HUES48 (cell line): ENCODE results near the gene SMYD2.
A peak's percentile ranks its signal among the peaks of the same experiment; 100 is the strongest.

Experiments
- H3K27ac ChIP-seq: one replicate; pipeline ENCODE4 v1.7.0; 2013; ENCODE audit warnings: low read depth, low read length, inconsistent platforms
- H3K27me3 ChIP-seq: 2 replicates; pipeline ENCODE4 v1.6.1; 2013; ENCODE audit warnings: mild to moderate bottlenecking, low read length; ENCODE audit not compliant: control insufficient read depth, insufficient read depth
- H3K36me3 ChIP-seq: 2 replicates; pipeline ENCODE4 v1.6.1; 2013; ENCODE audit warnings: low read length; ENCODE audit not compliant: control insufficient read depth, insufficient read depth
- H3K4me1 ChIP-seq: 2 replicates; pipeline ENCODE4 v1.6.1; 2013; ENCODE audit warnings: mild to moderate bottlenecking, low read length; ENCODE audit not compliant: control insufficient read depth, insufficient read depth
- H3K4me3 ChIP-seq: 2 replicates; pipeline ENCODE4 v1.5.1; 2013; ENCODE audit warnings: mild to moderate bottlenecking, low read depth, low read length
- H3K9ac ChIP-seq: 2 replicates; pipeline ENCODE4 v1.6.1; 2013; ENCODE audit warnings: mild to moderate bottlenecking, low read depth, low read length, moderate library complexity
- H3K9me3 ChIP-seq: 2 replicates; pipeline ENCODE4 v1.6.1; 2013; ENCODE audit warnings: low read length; ENCODE audit not compliant: control insufficient read depth, insufficient read depth

Gene SMYD2

DNA sequence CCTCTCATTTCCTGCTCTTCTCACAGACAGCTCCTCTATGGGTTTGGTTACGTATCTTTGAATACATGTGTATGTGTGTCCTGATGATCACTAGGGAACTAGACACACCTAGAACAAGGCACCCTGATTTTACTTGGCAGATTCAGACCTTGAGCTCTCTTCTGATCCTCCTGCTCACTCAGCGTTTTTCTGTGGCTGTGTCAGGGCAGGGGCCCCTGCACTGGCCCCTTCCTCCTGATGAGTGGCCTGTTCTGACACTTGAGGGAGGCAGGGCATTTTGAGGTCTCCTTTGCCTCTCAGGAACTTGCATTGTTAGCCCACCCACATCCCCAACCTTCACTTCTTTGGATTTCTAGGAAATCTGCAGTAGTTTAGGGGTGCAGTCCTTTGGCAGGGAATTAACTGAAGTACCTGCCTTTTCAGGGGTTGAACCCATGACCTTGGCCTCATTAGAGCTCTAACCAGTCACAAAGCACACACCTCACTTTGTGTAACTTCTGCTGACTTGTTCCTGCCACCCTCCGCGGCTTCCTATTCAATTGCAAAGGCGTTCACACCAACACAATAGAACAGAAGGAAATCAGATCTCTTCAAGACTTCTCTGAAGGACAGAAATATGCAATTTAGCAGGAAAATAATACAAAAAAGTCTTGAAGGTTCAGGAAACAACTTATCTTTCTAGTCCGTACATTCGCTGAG is 8.8 kb downstream of the SMYD2 start:
- Histone ChIP-seq H3K4me3 (peak overlapping the region; percentile 47), H3K27me3 (peaks cover 73% of the 10 kb centered on the region), H3K9me3 (no peaks in the 10 kb centered on the region), H3K9ac (no peak overlapping the region), H3K36me3 (no peaks in the 10 kb centered on the region), H3K4me1 (peaks cover 47% of the 10 kb centered on the region), H3K27ac (peak overlapping the region; percentile 74)

DNA sequence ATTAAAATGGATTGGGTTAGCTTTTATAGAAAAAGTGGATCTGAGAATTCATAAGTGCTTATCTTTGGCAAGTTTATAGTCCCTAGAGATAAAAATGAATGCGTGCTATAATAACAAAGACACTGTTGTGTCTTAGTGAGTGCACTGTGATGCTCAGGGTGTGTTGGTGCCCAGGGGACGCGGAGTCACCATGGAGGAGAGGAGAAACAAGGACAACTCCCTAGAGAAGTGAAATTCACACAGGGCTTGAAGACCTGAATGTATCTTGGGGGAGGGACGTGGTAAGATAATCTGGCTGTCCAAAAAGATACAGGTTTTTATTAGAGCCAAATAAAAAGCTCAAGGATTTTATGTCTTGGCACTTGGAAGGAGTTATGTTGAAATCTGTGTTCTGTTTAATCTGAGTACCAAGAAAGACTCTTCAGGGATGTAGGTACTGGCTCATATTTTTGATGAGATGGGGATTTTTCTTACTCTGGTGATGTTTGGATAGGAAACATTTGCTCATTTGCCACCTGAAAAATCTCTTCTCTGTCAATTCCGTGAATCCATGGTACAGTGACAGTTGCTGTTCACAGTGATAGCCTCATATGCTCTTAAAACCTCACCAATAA is 9.6 kb downstream of the SMYD2 start:
- Histone ChIP-seq H3K27ac (peak overlapping the region; percentile 74), H3K4me3 (peak overlapping the region; percentile 47), H3K9me3 (no peaks in the 10 kb centered on the region), H3K36me3 (no peaks in the 10 kb centered on the region), H3K9ac (no peak overlapping the region), H3K4me1 (peaks cover 55% of the 10 kb centered on the region), H3K27me3 (peaks cover 81% of the 10 kb centered on the region)

- Histone ChIP-seq H3K4me1 (peaks cover 73% of the 10 kb centered on the region), H3K9ac (no peak overlapping the region), H3K27me3 (peaks cover 93% of the 10 kb centered on the region), H3K36me3 (no peaks in the 10 kb centered on the region), H3K4me3 (no peak overlapping the region), H3K9me3 (no peaks in the 10 kb centered on the region), H3K27ac (no peak overlapping the region)
Measured at GRCh38 chr1:214292322-214292721, 11.4 kb downstream of the SMYD2 start.

- Histone ChIP-seq H3K9ac (no peak overlapping the region), H3K27ac (peak overlapping the region; percentile 75), H3K9me3 (no peaks in the 10 kb centered on the region), H3K4me1 (peaks cover 51% of the 10 kb centered on the region), H3K27me3 (peaks cover 71% of the 10 kb centered on the region), H3K36me3 (no peaks in the 10 kb centered on the region), H3K4me3 (no peak overlapping the region; the same call in 1 of the 2 replicates)
Measured at GRCh38 chr1:214295934-214296333, 15.0 kb downstream of the SMYD2 start.

- Histone ChIP-seq H3K4me3 (no peak overlapping the region), H3K27me3 (peaks cover 59% of the 10 kb centered on the region), H3K27ac (peak overlapping the region; percentile 75), H3K36me3 (no peaks in the 10 kb centered on the region), H3K4me1 (peaks cover 42% of the 10 kb centered on the region), H3K9me3 (no peaks in the 10 kb centered on the region), H3K9ac (no peak overlapping the region)
Measured at GRCh38 chr1:214296860-214297745, 16.1 kb downstream of the SMYD2 start.

DNA sequence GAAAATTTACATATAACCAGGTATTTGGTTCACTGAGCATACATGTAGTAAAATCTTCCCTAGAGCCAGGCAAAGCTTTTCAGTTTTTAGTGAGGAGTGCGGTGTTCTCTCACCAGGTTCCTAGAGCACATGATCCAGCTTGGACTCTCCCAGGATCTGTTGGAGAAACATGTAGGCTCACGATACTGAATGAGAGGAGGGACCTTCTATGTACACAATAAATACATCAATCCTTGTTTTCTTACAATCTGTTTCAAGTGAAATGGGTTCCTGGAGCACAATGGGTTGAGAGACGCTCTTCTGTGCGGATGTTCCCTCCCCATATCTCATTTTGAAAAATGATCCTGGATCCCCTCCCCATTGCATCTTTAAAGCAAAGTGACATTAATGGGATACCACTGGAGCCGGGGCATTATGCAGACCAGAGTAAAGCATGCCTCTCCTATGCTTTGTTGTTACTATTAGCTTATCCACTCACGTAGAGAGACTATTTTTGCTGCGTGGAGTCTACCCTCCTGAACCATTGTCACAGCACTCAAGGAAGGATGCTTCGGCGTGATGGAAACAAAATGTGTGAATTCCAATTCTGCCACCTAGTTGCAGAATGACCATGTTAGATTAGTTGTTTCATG is 19.3 kb downstream of the SMYD2 start:
- H3K27me3 ChIP-seq, result peaks cover 29% of the 10 kb centered on the region
- H3K27ac ChIP-seq, result no peak overlapping the region
- H3K36me3 ChIP-seq, result no peaks in the 10 kb centered on the region
- no peaks in the 10 kb centered on the region for H3K9me3 ChIP-seq
- H3K4me3 ChIP-seq, result no peak overlapping the region
- H3K9ac ChIP-seq, result no peak overlapping the region
- H3K4me1 ChIP-seq, result peaks cover 32% of the 10 kb centered on the region

GRCh38 chr1:214301526-214301925 is 20.6 kb downstream of the SMYD2 start:
- no peak overlapping the region for H3K4me3 ChIP-seq
- H3K27me3 ChIP-seq, result peaks cover 16% of the 10 kb centered on the region
- no peaks in the 10 kb centered on the region for H3K36me3 ChIP-seq
- H3K27ac ChIP-seq, result no peak overlapping the region
- H3K4me1 ChIP-seq, result peaks cover 24% of the 10 kb centered on the region
- H3K9me3 ChIP-seq, result no peaks in the 10 kb centered on the region
- H3K9ac ChIP-seq, result no peak overlapping the region

DNA sequence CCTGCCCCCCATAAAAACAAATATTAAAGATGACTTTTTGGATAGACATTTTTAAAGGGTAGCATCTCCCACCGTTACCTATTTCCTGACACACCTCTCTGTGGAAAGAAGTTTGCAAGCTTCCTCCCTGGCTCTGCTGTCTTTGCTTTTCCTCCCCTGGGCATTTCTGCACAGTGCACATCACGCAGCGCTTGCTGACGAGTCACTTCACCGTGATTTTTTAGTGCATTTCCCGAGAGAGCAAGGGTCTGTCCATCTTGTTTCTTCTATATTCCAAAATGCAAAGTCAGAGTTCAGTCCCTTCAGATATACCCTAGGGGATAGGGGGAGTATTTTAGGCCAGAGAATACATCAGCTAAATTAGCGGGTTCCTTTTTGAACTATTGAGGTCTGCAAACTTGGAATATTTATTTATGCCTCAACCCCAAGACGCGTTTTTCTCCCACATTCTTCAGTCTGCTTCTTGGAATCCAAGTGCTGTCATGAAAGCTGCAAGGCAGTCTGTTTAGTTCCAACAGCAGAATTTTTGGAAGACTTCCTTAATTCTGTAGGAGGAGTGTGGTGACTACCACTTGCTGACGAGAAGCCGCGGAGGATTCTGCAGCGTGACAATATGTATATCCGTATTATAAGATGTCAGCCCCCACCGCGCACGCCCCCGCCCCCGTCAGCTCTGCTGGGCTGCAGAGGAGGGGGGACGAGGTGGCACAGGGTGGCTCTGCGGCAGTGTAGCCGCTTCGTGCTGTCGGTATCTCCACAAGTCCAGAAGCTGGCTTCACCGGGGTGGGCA is 22.4 kb downstream of the SMYD2 start:
- Histone ChIP-seq H3K9me3 (no peaks in the 10 kb centered on the region), H3K9ac (no peak overlapping the region), H3K27me3 (no peaks in the 10 kb centered on the region), H3K4me1 (peaks cover 9% of the 10 kb centered on the region; the same call in 1 of the 2 replicates), H3K27ac (no peak overlapping the region), H3K36me3 (no peaks in the 10 kb centered on the region), H3K4me3 (no peak overlapping the region)

DNA sequence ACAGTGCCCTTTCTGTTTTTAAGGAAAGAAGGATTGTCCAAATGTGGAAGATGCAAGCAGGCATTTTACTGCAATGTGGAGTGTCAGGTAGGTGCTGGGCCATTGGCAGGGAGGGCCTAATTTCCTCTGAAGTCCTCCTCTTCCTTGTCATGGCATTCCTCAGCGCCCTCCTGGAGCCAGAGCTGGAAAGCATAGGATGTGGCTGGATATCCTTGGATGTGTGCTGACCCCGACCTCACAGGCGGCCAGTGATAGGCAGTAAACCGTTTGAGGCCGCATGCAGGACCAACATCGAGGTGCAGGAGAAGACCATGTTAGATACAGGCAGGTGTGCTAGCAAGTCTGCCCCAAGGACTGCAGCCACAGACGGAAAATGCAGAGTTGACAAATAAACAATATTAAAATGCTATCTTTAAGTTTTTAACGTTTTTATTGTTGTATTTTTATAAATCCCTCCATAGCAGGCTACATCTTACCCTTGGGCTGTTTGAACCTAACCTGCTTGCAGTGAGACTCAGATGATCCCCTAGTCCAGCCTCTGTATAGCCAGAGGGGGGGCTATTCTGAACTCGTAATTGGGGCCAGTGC is 24.3 kb downstream of the SMYD2 start:
- Histone ChIP-seq H3K36me3 (no peaks in the 10 kb centered on the region), H3K27ac (no peak overlapping the region), H3K9me3 (no peaks in the 10 kb centered on the region), H3K9ac (no peak overlapping the region), H3K27me3 (0 out of 2 replicates have a peak, but pooled peaks cover 2% of the 10 kb centered on the region), H3K4me1 (peaks cover 9% of the 10 kb centered on the region; the same call in 1 of the 2 replicates), H3K4me3 (no peak overlapping the region)

DNA sequence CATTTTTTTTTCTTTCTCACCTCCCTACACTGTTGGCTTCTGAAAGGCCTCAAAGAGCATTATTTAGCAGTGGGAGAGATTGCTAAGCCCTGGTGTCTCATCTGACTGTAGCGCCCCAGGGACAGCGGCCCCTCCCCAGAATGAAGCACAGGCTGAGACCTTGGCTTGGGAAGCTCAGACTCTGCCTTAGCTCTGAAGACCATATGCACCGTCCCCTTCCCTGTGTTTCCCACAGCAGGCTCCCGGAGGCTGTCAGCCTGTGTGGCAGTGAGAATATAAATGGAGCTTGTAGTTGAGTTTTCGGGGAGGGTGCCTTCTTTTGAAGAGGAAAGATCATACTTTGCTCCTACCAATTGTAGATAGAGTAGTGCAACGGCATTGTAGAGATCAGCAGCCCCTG is 25.3 kb downstream of the SMYD2 start:
- Histone ChIP-seq H3K4me1 (peaks cover 11% of the 10 kb centered on the region), H3K4me3 (no peak overlapping the region), H3K27me3 (0 out of 2 replicates have a peak, but pooled peaks cover 9% of the 10 kb centered on the region), H3K9ac (no peak overlapping the region), H3K27ac (peak overlapping the region; percentile 9), H3K9me3 (no peaks in the 10 kb centered on the region), H3K36me3 (no peaks in the 10 kb centered on the region)
